BJ (cell line): Measurements from ENCODE around the gene LDLRAD3. TPM values are rescaled to one million over a fixed set of nuclear protein-coding genes. Genes with fewer than 3 reads are reported as not detected.

ENCODE experiments used
- CTCF ChIA-PET: fragments of 350-600 bp; formaldehyde crosslinking; extraction: SDS; loops from one replicate; lab custom pipeline; 2021; ENCODE audit warnings: antibody characterized with exemption, inconsistent platforms; lab: Yijun Ruan, JAX
- POLR2A ChIA-PET: fragments of 300-600 bp; sonication (Branson Sonifier 250); formaldehyde crosslinking; extraction: SDS; loops from one replicate; lab custom pipeline; 2021; ENCODE audit warnings: antibody characterized with exemption; lab: Charles Lee
- DNase-seq: peaks from one replicate; pipeline ENCODE4 v3.0.0-alpha.2; 2011; ENCODE audit warnings: low read depth
- H3K27me3 ChIP-seq: 2 replicates; pipeline ENCODE4 v1.6.0; 2011; ENCODE audit warnings: low read length; ENCODE audit not compliant: control insufficient read depth, insufficient read depth
- H3K36me3 ChIP-seq: 2 replicates; pipeline ENCODE4 v1.5.1; 2011; ENCODE audit warnings: low read length; ENCODE audit not compliant: control insufficient read depth, insufficient read depth
- H3K4me3 ChIP-seq: 2 replicates; pipeline ENCODE4 v1.5.1; 2011; ENCODE audit warnings: low read depth, mild to moderate bottlenecking, control low read depth, low read length
- CTCF ChIP-seq: IDR thresholded peaks from 2 replicates; pipeline ENCODE4 v1.5.1; 2011; ENCODE audit warnings: low read depth, mild to moderate bottlenecking, control low read depth, inconsistent platforms, low read length, moderate library complexity; ENCODE audit not compliant: insufficient read depth
- polyA plus RNA-seq: library from polyadenylated mRNA; depleted of rRNA; stranded (reverse); fragments of >200 nt; gene quantifications from 2 replicates; pipeline ENCODE4 v1.2.3, GENCODE V29; 2011

The LDLRAD3 gene
- polyA plus RNA-seq, 1 experiment = 3.5 TPM

- Histone ChIP-seq H3K36me3 (no peaks in the 10 kb centered on the region), H3K27me3 (peaks cover 12% of the 10 kb centered on the region)
- CTCF ChIA-PET = no interaction called here
Measured at GRCh38 chr11:36251823-36252222, 308.0 kb downstream of the LDLRAD3 start.

GRCh38 chr11:36253238-36253637 lies 309.4 kb downstream of the LDLRAD3 start:
- Histone ChIP-seq H3K36me3 (no peaks in the 10 kb centered on the region), H3K4me3 (no peak overlapping the region), H3K27me3 (peaks cover 5% of the 10 kb centered on the region)
- no peak for TF ChIP-seq CTCF
- no peak for DNase-seq
- POLR2A ChIA-PET = no interaction called here
- CTCF ChIA-PET = interaction anchor here (0.6 to 2.6 kb wide), 2 partner anchors 13 to 117 kb away, joined by 5 to 13 read pairs; no protein-coding TSS in a partner anchor

More at GRCh38 chr11:36251823-36252222, 308.0 kb downstream of the LDLRAD3 start:
- TF ChIP-seq CTCF = no peak
- no peak for DNase-seq
- POLR2A ChIA-PET = no interaction called here
- no peak overlapping the region for H3K4me3 ChIP-seq

- H3K36me3 ChIP-seq = no peaks in the 10 kb centered on the region
- H3K27me3 ChIP-seq = peaks cover 5% of the 10 kb centered on the region
- TF ChIP-seq CTCF = no peak
- ChIA-PET CTCF (interaction anchor here (2.6 kb wide), 1 partner anchor 12 kb away, joined by 13 read pairs; no protein-coding TSS in a partner anchor), POLR2A (no interaction called here)
- H3K4me3 ChIP-seq = no peak overlapping the region
- no peak for DNase-seq
Measured at GRCh38 chr11:36254713-36255112, 310.9 kb downstream of the LDLRAD3 start.

- TF ChIP-seq CTCF = no peak
- ChIA-PET CTCF (interaction anchor here (0.8 to 3.5 kb wide), 10 partner anchors 9 to 770 kb away, joined by 3 to 24 read pairs (median 6); no protein-coding TSS in a partner anchor), POLR2A (no interaction called here)
- Histone ChIP-seq H3K4me3 (no peak overlapping the region), H3K27me3 (peaks cover 3% of the 10 kb centered on the region), H3K36me3 (no peaks in the 10 kb centered on the region)
- DNase-seq = no peak
Measured at GRCh38 chr11:36257351-36257750, 313.5 kb downstream of the LDLRAD3 start.

- ChIA-PET POLR2A (interaction anchor here (0.6 kb wide), 1 partner anchor 27 kb away, joined by 3 read pairs; no protein-coding TSS in a partner anchor), CTCF (interaction anchor here (0.6 to 3.5 kb wide), 18 partner anchors 9 to 643 kb away, joined by 3 to 24 read pairs (median 4); no protein-coding TSS in a partner anchor)
- Histone ChIP-seq H3K27me3 (peaks cover 2% of the 10 kb centered on the region), H3K36me3 (no peaks in the 10 kb centered on the region), H3K4me3 (no peak overlapping the region)
- TF ChIP-seq CTCF = peak; percentile 78
- no peak for DNase-seq
Measured at GRCh38 chr11:36258730-36259360, 315.0 kb downstream of the LDLRAD3 start.
